COR-L47 (cell line): ENCODE measurements around the gene CCNL1.
A peak's percentile ranks its signal among the peaks of the same experiment; 100 is the strongest.

Experiments used
- DNase-seq: peaks from one replicate; lab custom pipeline; 2025; lab: John Stamatoyannopoulos, UW

CCNL1 gene

DNA sequence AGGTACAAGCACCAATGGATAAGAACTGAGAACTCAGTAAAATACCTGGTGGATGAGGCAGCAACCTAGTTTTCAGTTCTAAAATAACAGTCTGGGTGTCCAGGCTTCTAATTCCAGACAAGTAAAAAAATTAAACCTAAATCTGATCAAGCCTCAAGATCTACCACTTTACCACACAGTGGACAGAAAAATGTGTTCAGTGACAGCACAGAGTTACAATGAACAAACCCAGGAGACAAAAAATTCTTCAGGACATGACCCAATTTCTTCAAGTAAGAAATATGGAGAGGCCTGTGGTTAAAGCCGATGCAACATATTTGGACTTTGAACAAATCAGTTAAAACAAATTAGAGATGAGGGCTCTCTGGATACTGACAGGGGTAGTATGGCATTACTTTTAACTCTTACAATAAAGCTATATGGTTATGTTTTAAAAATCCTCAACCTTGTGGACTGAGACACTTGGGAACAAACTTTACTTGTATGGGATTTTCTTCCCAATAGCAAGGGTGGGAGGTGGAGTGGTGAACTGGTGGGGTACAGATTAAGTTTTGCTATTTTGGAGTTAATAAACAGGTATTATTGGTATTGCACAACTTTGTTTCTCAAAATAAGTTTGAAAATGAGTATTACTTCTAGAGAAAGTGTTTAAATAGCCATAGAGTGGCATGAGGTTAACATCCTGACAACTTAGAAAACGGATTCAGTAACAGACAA, 14.2 kb downstream of the CCNL1 start:
- no peak for DNase-seq

DNA sequence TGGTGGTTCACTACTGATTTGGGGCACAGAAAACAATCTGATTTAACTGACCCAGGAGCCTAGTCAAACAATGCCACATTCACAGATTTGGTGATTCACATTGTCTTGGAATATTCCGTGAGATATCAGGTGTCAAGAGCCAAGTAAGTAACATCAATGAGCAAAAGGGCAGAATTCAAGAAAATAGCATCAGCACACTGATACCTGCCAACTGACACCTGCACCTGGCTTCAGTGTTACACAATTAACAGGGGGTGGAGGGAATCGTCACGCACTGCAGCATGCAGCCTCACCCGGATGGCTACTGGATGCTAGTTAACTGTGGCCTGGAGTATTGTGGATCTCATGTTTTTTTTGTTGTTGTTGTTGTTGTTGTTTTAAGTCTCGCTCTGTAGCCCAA, 17.6 kb downstream of the CCNL1 start:
- DNase-seq, result peak; percentile 68

DNA sequence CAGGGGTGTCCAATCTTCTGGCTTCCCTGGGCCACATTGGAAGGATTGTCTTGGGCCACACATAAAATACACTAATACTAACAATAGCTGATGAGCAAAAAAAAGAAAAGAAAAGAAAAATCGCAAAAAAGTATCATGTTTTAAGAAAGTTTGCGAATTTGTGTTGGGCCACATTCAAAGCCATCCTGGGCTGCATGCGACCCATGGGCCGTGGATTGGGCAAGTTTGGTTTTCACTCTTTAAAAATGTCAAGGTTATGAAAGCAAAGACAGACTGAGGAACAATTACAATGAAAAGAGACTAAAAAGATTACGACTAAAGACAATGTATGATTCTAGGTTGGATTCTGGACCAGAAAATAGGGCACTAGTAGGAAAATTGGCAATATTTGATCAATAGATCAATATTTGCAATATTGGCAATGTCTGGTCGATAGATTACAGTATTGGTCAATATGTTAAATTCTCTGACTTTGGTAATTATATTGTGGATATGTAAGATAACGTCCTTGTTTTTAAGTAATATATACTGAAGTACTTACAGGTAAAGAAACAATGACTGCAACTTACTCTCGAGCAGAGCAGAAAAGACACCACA, 19.9 kb downstream of the CCNL1 start:
- no peak for DNase-seq

DNA sequence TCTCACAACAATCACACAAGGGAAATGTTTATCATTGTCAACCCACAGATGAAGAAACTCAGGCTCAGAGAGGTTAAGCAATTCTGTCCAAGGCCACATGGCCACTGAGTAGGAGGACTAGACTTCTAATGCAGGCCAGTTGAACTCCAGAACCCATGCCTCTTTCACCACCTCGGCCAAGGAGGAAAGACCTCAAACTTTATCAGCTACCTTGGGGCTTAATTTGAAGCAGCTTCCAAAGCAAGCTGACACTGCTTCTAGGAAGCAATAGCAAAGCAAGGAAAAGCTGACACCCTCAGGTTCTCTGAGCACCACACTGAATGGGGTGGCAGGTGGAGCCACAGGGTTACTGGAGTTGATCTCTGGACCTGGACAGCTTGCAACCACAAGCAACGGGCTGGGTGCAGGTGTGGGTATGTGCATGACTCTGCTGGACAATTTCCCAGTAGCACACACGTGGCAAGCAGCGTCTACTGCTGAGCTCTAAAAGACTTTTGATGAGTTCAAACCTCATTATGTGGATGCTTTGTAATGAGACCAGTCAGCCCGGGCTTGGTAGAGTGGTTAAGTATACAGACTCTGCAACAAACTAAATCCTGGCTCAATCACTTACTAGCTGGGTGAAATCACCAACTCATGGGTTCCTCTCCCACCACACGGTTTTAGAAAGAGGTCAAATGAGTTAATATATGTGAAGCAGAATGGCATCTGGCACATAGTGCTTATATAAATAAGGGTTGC, 23.1 kb downstream of the CCNL1 start:
- DNase-seq, result no peak

DNA sequence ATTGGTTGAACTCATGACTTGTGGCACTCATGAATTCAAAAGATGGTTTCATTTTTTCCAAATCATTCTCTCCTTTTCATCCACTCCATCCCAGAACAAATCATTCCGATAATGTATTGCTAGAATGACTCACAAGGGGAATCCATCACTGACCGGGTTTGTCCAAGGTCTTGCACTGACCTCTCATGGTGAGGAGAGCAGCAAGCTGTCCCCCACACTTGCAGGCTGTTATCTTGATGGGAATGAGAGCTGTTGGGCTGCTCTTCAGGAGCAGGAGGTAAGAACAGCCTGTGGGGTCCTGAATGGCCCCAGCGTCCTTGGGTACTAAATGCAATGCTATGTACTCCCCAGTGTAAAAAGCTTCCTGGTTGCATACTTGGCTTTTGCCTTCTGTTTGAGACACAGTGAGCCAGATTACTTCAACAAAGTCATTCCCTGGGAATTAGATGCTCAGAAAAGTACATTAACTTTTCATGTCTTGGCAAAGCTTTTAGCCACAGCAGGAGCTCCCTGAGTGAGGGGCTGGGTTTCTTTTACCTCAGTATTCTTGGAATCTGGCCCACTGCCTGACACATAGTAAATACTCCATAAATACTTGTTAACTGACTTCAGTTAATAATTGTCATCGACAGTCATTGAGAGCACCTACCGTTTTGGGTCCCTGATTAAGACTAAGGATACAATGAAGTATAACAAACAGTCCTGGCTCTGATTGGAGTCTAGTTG, 24.1 kb downstream of the CCNL1 start:
- DNase-seq, result peak; percentile 8

DNA sequence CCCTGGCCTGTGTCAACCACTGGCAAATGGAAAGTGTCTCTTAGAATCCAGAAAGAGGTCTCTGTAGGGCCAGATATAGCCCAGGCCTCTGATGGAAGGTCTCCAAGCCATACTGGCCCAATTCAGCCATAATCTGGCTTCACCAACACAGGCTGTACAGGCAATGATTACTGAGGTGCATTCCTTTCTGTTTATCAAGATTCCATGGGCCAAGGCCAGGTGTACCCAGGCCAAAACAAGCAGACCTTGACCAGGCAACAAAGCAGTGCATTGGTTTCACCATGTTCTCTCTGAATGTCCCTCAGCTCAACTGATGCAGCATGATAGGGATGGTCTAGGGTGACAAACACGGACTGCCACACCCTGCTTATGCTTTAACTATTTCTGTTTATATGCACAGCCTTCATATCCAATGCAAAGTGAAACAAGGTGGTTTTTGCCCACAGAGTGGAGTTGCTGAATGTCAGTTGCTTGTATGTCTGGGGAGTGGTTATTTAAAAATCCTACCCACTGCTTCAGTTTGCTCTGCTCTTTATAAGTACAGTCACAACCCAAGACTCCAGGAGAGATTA, 25.2 kb downstream of the CCNL1 start:
- no peak for DNase-seq

DNA sequence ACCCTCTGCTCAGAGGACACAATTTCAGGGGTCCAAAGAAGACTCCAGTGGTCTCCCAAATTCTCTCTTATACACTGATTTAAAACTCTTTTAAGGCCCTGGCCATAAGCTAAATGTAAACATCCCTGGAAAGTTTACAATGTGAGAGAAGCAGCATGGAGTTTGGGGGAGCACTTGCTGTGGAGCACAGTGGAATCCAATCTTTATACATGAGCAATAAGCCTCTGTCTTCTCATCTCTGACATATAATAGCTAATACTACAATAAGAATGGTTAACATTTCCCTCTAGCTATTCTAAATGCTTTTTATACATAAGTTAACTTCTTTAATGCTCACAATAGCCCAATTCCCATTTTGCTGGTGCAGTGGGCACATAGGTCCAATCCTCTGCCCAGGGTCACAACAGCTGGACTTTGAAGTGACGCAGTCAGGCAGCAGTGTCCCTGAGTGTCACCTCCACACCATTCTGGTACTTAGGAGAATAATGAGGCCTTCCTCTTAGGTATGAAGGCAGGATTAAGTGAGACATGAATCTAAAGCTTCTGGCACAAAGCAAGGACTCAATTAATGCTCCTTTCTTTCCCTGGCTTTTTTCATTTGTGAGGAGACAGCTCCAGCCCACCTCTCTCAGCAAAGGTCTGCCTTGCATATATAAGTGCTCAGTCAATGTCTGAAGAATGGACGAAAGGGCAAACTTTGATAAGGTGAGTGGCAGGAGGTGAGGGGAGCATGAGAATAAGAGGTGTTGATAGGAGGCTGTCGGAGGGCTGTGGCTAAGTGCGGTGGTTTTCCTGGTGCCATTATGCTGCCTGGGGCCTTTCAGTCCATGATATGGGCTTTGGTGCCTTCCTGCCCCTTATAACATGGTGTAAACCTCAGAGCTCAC, 26.3 kb downstream of the CCNL1 start:
- no peak for DNase-seq

DNA sequence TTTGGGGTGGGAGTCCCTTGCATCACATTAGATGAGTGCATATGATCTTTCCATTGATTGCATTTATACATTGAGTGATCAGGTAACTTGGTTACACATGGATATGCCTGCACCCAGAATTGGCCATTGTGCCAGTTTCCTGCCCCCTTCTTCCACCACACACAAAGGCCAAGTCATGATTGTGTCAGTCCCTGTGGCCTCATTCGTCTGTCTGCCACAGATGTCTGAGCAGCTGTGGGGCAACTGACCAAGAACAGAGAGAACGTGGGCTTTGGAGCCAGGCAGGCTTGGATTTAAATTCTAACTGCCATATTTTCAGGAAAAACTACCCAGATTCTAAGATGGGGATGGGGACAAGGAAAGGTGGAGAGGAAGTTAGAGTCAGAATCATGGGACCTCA, 27.0 kb downstream of the CCNL1 start:
- DNase-seq, result no peak

DNA sequence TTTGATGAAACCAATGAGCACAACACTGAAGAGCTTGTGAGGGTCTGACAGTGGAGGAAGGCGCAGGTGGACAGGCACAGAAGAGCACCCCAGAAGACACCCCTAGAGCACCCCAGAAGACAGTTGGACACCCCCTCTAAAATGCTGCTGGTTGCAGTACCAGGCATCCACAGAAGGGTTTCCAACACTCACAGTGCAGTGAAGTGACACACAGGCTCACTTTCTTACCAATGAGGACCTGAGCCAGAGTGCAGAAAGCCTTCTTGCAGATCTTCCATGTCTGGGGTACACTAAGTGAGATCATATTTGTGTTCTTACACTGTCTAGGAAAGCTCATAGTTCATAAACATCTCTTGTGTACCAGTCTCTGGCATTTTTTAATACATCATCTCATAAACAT, 27.6 kb downstream of the CCNL1 start:
- DNase-seq, result no peak

DNA sequence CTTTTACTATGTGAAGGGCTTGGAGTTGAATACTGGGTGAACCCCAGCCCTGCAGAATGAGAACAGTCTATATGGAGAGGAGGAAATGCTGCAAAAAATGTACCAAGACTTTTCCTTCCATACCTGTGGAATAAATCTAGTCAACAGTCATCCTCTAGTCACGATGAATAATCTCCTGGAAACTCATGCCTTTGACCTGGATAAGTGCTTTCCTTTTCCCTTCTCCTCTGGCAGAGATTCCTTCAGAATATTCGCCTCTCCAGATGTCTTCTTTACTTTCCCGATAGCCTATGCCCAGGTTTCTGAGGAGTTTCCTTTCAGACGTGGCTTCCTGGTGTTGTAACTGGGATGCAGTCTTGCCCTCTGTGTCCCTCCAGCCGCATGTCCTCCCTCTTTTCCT, 28.1 kb downstream of the CCNL1 start:
- no peak for DNase-seq

DNA sequence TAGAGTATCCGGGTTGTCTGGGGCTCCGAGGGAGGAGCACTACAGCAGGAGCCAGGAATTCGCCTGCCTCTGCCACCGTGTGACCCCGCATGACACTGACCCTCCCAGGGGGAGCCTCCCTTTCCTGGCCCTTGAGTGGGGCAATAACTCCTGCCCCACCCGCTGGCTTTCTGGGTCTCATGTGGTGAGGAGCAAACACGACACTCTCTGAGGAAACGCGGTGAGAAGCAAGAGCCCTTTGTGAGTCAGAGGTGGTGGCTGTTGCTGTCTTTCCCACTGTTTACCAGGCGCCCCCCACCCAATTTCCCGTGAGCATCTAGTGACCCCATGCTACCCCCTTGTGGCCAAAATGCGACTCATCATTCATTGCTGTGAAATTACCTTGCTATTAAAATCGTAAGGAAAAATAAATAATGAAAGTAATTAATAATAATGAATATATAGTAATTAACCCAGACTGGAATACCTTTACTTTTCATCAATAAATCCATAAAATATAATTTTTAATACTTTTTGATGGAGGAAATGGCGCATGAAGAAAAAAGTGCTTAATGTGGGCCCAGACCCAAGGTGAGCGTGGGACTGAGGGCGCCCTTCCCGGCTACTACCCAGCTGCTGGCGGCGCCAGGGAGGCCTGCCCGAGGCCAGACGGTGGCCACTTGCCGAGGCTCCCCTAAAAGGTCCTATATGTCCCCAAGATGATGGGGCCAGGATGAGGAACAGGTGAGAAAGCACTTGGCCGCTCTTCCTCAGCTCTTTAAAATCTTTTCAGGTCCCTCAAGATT, 29.3 kb downstream of the CCNL1 start:
- peak; percentile 93 for DNase-seq

DNA sequence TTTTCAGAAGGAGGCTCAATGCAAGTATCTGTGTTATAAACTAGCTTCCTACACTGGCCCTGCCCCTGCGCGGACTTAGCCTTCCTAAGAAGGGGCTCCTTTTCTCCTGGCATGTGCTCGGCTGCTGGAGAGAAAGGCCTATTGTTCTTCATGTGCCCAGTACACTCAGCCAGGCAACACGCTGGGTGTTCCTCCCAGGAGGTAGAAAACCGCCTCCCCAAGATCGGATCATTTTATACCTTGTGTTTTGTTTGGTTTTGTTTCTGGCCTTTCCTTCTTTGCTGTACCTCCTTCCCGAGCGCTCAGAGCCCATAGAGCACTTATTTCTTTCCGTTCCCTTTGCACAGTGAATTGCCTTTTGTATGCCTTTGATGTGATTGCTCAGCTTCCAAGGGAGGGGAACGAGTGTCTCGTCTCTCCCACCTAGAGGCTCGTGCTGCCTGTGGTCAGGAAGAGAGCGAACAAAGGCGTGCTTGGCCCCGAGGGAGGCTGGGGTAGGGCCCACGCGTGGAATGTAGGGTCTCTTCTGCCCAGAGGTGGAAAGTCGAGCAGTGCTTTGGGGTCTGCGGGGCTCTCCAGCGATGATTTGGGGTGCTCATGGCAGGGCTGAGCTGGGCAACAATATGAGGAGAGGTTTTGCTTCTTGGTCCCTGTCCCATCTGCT, 30.0 kb downstream of the CCNL1 start:
- DNase-seq, result peak; percentile 88

DNA sequence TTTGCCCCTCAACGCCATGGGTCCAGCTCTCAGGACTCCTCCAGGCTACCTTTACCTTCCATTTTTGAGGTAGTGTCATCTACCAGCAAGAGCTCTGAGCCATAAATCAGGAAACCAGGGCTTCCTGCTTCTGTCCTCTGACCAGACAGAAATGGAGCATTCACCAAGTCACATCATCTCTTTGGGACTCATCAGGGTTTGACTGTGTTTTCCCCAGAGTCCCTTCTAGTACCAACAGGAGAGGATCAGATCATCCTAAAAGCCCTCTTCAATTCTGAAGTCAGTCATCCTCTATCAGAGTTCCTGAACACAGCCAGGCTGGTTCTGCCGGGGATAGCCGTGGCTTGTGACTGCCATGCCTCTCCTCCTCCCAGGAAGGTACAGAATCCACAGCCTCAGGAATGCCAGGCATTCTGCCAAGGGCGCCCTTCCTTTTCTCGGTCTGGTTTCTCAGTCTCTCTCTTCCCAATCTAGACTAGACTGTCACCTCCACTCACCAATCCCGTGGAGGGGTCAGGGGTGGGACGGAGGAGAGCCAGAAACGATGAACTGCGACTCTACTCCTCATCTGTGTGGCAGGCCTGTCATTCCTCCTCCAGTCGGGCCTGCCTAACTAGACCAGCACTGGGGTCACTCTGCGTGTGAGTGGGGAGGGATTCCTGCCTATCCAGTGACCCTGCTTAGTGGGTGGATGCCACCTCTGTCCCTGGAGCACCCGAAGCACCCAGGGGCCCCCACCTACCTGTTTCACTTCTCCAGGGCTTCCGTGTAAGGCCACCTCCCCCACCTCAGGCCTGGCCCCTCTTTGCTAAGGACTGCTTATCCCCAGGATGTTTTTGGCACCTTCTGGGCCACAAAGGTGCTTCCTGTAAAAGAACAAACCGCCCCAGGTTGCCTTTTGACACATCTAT, 30.9 kb downstream of the CCNL1 start:
- DNase-seq, result no peak

DNA sequence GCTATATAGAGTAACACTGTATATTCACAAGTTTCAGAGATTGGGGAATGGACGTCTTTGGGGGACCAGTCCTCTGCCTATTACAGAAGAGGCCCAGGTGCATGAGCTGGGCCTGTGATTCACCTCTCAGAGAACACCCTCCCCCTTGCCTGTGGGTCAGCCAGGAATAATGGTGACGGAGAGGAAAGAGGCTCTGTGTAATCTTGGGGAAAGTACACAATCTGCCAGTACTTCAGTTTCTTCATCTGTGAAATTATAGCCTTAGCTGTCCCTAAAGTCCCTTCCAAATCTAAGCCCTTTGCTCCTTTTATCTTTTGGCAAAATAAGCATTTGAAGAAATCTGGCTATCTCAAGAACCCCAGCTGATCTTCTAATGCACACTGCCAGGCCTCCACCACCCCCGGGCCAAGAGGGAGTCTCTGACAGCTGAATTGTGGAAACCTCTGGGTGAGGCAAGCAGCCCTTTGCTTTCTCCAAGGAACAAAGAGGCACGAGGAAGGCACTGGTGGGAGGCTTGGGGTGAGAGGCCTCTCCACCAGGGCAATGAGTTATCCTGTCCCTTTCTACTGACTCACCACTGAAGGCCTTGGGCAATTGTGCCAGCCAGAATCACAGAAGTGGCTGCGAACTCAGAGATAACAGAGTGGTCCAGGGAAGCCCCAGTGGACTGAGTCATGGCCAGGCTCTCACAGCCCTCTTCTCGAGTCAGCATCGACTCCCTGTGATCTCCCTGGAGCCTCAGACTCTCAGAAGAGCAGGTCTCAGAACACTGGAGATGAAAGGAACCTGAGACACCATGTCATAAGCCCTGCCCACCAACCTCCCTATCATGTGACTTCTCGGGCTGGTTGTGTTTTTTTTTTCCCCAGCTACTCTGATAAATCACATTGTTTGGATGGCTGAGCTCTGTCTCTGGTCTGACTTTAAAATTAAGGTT, 31.8 kb downstream of the CCNL1 start:
- no peak for DNase-seq

DNA sequence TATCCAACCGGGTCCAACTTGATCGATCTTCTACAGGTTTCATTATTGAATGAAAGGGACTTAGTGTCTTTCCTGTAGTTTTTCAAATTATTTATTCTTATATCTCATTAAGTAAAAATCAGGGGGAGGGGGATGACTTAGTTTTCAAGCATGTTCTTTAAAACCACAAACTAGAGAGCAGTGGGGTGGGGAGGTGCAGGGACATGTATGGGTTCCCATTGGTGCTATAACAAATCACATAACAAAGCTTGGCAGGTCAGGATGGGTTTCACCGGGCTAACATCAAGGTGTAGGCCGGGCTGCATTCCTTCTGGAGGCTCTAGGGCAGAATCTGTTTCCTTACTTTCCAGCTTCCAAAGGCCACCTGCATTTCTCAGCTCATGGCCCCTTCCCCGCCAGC, 32.7 kb downstream of the CCNL1 start:
- no peak for DNase-seq

DNA sequence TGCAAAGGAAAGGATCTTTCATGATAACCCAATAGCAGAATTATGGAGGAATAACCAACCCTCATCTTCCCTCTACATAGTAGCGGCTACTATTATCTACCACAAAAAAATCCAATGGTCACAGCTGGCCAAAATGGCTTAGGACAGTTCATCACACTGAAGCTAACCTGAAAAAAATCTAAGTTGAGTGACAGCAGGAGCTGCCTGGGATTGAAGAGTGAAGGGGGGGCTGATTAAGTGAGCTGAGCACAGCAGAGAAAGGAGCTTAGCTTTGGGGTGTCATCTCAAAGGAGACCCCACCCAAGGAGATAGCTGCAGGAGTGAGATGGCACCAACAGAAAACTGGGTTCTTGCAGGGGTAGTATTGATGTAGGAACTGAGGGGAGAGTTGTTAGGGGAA, 33.6 kb downstream of the CCNL1 start:
- DNase-seq, result no peak

DNA sequence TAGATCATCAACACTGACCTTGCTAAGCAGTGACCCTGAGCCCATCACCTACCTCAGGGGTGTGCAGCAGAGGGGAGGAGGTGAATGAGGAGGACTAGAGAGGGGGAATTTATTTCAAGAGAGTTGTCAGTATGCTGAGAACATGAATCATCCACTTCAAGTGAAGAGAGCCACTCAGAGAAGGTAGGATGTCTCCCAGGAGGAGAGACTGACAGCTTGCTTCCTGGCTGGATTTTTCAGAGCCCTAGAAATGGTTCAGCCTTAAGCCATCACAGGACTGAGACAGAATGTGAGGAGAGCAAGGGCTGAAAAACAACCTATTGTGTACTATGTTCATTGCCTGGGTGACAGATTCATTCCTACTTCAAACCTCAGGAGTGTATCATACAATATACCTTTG, 34.8 kb downstream of the CCNL1 start:
- DNase-seq, result no peak

DNA sequence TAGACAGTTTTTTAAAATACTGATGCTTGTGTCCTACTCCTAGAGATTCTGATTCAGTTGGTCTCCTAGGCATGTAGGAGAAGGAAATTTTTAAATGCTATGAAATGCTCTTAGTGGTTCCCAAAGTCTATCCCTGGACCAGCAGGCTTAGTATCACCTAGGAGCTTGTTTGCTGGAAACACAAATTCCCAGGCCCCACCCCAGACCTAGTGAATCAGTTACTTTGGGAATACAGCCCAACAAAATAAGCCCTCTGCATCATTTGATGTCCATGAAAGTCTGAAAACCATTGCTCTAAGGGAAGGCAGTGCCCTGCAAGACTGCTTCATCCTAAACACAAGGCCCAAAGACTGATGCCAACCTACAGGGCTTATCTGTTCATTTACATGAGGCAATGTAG, 36.3 kb downstream of the CCNL1 start:
- no peak for DNase-seq
